Measurements from ENCODE around the gene RBP3. TPM values are rescaled to one million over a fixed set of nuclear protein-coding genes. Genes with fewer than 3 reads are reported as not detected.

The RBP3 gene
- total and polyA plus RNA-seq, 8 donors, result not detected

- FAIRE-seq (no peak), DNase-seq (no peak), ATAC-seq (no peak)
- Histone ChIP-seq H3K27ac (no peak overlapping the region), H3K4me1 (no peaks in the 10 kb centered on the region), H3K4me3 (no peak overlapping the region), H3K36me3 (no peaks in the 10 kb centered on the region), H3K9me3 (no peaks in the 10 kb centered on the region), H3K27me3 (no peaks in the 10 kb centered on the region)
- intact Hi-C loops (cut with DNase I), result no loop called here
- TF ChIP-seq CTCF (IDR thresholded peaks at IDR 0.05), result no peak
Observed at GRCh38 chr10:47396311-47396717, 48.2 kb downstream of the RBP3 start.

- Histone ChIP-seq H3K4me1 (no peaks in the 10 kb centered on the region), H3K9me3 (no peaks in the 10 kb centered on the region), H3K36me3 (no peaks in the 10 kb centered on the region), H3K4me3 (no peak overlapping the region), H3K27ac (no peak overlapping the region), H3K27me3 (no peaks in the 10 kb centered on the region)
- no peak for TF ChIP-seq CTCF (IDR thresholded peaks at IDR 0.05)
- DNase-seq (no peak), ATAC-seq (no peak), FAIRE-seq (no peak)
- intact Hi-C loops (cut with DNase I), result no loop called here
- 83 to 87% methylated on average over 6 of the region's 6 CpGs for WGBS, 2 donors
Observed at GRCh38 chr10:47397256-47397655, 49.1 kb downstream of the RBP3 start.

- Histone ChIP-seq H3K27ac (no peak overlapping the region), H3K36me3 (no peaks in the 10 kb centered on the region), H3K4me1 (no peaks in the 10 kb centered on the region), H3K4me3 (no peak overlapping the region), H3K27me3 (no peaks in the 10 kb centered on the region), H3K9me3 (no peaks in the 10 kb centered on the region)
- FAIRE-seq (no peak), ATAC-seq (no peak), DNase-seq (no peak)
- no peak for TF ChIP-seq CTCF (IDR thresholded peaks at IDR 0.05)
- 94 to 96% methylated on average over 2 of the region's 2 CpGs for WGBS, 2 donors
- intact Hi-C loops (cut with DNase I), result no loop called here
Observed at GRCh38 chr10:47400251-47400650, 52.1 kb downstream of the RBP3 start.

- Histone ChIP-seq H3K4me1 (no peaks in the 10 kb centered on the region), H3K36me3 (no peaks in the 10 kb centered on the region), H3K4me3 (no peak overlapping the region), H3K9me3 (no peaks in the 10 kb centered on the region), H3K27ac (no peak overlapping the region), H3K27me3 (no peaks in the 10 kb centered on the region)
- no peak for ATAC-seq
- WGBS, 2 donors, result 93 to 95% methylated on average over 3 of the region's 3 CpGs
- no peak for TF ChIP-seq CTCF (IDR thresholded peaks at IDR 0.05)
- intact Hi-C loops (cut with DNase I), result no loop called here
- DNase-seq, result no peak
- no peak for FAIRE-seq
Observed at GRCh38 chr10:47400786-47401185, 52.6 kb downstream of the RBP3 start.

GRCh38 chr10:47401210-47401609, 53.0 kb downstream of the RBP3 start:
- FAIRE-seq (no peak), DNase-seq (peak in 1 of 6 donors; percentile 5), ATAC-seq (no peak)
- H3K9me3 ChIP-seq, result no peaks in the 10 kb centered on the region
- TF ChIP-seq CTCF (IDR thresholded peaks at IDR 0.05), result no peak
- no peak overlapping the region for H3K27ac ChIP-seq
- no peaks in the 10 kb centered on the region for H3K36me3 ChIP-seq
- 92 to 97% methylated on average over 4 of the region's 4 CpGs for WGBS, 2 donors
- intact Hi-C loops (cut with DNase I), result no loop called here
- H3K4me1 ChIP-seq, result no peaks in the 10 kb centered on the region
- no peak overlapping the region for H3K4me3 ChIP-seq
- no peaks in the 10 kb centered on the region for H3K27me3 ChIP-seq

Data from pancreas (tissue), 10 donors.